Sciatic nerve (tissue), 2 donors: ENCODE results near the gene RNF224. TPM values are rescaled to one million over a fixed set of nuclear protein-coding genes. Genes with fewer than 3 reads are reported as not detected.
A peak's percentile ranks its signal among the peaks of the same experiment; 100 is the strongest.
"Not testable (repeated sequence)": the region's sequence is repeated elsewhere in the genome, so short reads cannot be mapped to it uniquely, and the experiment has no call there.

Source experiments
- ATAC-seq: fragments of 200-7000 bp; cut with Tn5 transposase; one replicate; pipeline ENCODE4 v1.9.1; 2020; ENCODE audit warnings: mild to moderate bottlenecking, moderate library complexity
- DNase-seq: peaks from one replicate; pipeline ENCODE4 v3.0.0-alpha.2; 2020; ENCODE audit warnings: low spot score
- intact Hi-C: fragments of 100-400 bp; cut with DNase I; formaldehyde crosslinking; loops from one replicate; pipeline ENCODE4 v1.14.2; 2022
- total RNA-seq: library from RNA; stranded (reverse); fragmentation: NEBNext Ultra II Directional; extraction: Animal tissue kit (Norgen Biotek cat#: 25700); gene quantifications from one replicate; pipeline ENCODE4 v1.2.1, GENCODE V29; 2021
- donor health status: DM: no; HTN: no; CAD: no.
- donor health status: DM: no; HTN: no; CAD: no.

Gene RNF224
- total RNA-seq, 1 donor from 2014 or later, result not detected

DNA sequence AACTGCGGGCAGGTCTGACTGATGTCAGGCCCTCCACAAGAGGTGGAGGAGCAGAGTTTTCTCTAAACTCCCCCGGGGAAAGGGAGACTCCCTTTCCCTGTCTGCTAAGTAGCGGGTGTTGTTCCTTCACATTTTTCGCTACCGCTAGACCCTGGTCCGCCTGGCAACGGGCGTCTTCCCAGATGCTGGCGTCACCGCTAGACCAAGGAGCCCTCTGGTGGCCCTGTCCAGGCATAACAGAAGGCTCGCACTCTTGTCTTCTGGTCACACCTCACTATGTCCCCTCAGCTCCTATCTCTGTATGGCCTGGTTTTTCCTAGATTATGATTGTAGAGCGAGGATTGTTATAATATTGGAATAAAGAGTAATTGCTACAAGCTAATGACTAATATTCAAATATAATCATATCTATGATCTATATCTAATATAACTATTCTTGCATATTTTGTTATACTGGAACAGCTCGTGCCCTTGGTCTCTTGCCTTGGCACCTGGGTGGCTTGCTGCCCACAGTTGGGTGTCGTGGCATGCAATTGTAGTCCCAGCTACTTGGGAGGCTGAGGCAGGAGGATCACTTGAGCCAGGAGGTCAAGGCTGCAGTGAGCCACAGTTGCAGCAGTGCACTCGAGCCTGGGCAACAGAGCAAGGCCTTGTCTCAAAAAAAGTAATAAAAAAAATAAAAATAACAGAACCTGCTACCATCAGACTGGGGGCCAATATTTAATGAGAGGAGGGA lies 35.0 kb downstream of the RNF224 start:
- intact Hi-C loops, DNase-seq, ATAC-seq: not testable (repeated sequence)

DNA sequence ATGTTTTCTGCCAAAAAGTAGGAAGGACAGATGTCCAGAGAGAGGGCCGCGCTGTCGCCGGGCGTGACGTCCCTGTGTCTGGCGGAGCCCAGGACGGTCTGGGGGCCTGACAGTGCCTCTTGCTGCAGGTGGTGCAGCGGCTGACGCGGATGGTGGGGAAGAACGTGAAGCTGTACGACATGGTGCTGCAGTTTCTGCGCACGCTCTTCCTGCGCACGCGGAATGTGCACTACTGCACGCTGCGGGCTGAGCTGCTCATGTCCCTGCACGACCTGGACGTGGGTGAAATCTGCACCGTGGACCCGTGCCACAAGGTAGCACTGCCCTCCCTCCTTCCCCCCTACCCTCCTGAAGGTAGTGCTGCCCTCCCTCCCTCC lies 35.6 kb downstream of the RNF224 start:
- DNase-seq, result no peak
- intact Hi-C loops, result no loop called here
- no peak for ATAC-seq

DNA sequence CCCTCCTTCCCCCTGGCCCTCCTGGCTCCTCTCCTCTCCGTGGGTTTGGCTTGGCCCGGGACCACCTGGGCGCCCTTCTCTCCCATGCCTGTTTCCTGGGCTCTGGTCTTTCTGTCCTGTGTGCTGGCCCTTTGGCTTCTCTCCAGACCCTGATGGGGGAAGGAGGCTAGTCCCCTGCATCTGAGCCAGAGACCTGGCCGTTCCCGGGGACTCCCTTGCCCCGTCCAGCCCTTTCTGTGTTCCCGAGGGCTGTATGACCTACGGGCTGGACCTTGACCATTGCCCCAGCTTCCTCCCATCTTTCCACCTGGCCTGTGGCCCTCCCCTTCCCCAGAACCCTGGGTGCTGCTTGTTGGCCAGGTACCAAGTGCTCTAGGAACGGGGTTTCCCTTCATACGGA lies 36.2 kb downstream of the RNF224 start:
- no peak for DNase-seq
- intact Hi-C loops, result no loop called here
- no peak for ATAC-seq

DNA sequence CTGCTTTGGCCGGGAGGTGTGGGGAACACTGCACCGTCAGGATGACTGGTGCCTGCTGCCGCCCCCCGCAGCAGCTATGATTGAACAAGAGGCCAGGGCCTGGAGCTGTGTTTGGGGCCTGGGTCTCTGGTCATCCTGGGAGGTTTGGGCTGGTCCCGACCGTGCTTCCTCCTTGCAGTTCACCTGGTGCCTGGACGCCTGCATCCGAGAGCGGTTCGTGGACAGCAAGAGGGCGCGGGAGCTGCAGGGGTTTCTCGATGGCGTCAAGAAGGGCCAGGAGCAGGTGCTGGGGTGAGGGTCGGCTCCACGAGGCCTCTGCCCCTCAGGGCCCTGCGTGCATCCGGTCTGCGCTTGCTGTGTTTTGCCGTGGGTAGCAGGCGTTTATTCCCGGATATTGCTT lies 36.8 kb downstream of the RNF224 start:
- DNase-seq (no peak), ATAC-seq (no peak)
- intact Hi-C loops, result no loop called here

DNA sequence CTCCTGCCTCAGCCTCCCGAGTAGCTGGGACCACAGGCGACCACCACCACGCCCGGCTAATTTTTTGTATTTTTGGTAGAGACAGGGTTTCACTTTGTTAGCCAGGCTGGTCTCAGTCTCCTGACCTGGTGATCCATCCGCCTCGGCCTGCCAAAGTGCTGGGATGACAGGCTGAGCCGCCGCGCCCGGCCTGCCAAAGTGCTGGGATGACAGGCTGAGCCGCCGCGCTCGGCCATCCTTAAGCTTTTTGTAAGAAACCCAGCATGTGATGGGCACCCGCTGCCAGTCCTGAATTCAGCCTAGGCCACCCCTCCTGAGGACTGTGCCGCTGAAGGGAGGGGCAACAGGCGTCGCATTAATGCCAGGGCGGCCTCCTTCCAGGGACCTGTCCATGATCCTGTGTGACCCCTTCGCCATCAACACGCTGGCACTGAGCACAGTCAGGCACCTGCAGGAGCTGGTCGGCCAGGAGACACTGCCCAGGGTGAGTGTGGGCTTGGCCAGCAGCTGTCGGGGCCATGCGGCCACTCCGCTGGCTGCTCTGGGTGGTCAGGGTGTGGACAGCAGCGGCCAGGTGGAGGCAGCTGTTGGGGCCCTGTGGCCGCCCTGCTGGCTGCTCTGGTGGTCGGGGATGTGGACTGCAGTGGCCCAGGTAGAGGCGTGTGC lies 38.3 kb downstream of the RNF224 start:
- no peak for ATAC-seq
- no peak for DNase-seq
- intact Hi-C loops, result no loop called here

DNA sequence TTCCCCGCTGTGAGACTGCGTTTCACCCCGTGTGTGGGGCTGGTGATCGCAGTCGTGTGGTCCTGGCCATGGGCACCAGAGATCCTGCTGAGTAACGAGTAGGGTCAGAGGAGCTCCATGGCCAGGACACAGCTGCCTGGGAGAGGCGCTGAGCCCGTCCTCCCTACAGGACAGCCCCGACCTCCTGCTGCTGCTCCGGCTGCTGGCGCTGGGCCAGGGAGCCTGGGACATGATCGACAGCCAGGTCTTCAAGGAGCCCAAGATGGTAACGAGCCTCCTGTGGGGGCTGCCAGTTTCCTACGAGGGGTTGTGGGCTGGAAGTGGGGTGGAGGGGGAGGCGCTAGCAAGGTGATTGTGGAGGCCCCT lies 38.8 kb downstream of the RNF224 start:
- no peak for DNase-seq
- intact Hi-C loops, result no loop called here
- ATAC-seq, result no peak

DNA sequence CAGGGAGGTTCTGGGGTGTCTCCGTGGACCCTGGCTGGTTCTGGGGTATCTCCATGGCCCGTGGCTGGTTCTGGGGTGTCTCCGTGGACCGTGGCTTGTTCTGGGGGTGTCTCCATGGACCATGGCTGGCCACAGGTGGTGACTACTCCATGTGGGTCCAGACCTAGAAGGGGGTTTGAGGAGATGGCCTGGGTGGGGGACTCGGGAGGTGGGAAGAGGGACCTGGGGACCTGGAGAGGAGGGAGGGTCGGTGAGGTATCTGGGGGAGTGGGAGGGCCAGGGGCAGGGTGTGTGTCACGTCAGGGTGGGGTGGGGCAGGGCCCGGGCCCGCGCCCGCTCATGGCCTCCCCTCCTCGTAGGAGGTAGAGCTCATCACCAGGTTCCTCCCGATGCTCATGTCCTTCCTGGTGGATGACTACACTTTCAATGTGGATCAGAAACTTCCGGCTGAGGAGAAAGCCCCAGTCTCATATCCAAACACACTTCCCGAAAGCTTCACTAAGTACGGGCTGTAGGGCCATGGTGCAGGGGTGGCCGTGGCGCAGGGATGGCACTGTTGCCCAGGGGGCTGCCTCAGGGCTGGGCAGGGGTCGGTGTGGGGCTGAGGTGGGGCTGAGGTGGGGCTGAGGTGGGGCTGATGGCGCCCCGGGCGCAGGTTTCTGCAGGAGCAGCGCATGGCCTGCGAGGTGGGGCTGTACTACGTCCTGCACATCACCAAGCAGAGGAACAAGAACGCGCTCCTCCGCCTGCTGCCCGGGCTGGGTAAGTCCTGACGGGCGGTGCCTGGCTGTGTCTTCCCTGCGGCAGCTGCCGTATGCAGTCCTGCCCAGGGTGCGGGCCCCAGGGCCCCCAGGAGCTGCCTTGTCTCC lies 39.5 kb downstream of the RNF224 start:
- intact Hi-C loops, result no loop called here
- DNase-seq (no peak), ATAC-seq (no peak)

DNA sequence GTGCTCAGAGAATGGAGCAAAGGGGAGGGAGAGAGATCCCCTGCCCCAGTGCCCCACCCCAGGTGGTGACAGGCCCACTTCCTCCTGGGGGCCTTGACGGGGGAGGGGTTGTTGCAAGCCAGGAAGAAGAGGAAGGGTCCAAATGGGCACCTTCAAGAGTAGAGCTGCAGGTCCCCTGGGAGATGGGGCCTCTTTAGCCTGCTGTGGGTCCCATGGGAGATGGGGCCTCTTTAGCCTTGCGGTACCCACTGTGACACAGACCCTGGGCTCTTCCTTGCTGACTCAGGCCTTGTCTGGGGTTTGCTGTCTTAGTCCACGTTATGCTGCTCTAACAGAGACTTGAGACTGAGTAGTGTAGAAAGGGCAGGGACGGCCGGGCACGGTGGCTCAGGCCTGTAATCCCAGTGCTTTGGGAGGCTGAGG lies 40.6 kb downstream of the RNF224 start:
- intact Hi-C loops, result no loop called here
- DNase-seq (no peak), ATAC-seq (no peak)

DNA sequence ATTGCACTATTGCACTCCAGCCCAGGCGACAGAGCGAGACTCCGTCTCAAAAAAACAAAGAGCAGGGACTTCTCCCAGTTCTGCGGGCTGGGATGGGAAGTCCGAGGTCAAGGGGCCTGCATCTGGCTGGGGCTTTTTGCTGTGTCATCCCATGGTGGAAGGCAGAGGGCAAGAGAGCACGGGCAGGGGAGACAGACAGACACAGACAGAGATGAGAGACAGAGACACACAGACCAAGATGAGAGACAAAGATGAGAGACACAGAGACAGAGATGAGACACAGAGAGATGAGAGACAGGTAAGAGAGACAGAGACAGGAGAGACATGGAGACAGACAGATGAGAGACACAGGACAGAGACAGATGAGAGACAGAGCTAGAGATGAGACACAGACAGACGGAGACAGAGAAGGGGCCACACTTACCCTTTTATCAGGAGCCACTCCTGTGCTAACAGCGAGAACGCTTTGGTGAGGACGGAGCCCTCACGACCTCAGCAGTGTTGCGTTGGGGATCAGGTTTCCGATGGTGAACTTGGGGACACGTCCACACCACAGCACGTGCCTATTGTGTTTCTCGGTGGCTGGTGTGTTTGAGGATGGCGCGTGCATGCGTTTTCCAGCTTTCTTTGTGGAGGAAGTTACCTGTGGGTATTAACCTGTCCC lies 41.4 kb downstream of the RNF224 start:
- ATAC-seq, result no peak
- no peak for DNase-seq
- intact Hi-C loops, result no loop called here

DNA sequence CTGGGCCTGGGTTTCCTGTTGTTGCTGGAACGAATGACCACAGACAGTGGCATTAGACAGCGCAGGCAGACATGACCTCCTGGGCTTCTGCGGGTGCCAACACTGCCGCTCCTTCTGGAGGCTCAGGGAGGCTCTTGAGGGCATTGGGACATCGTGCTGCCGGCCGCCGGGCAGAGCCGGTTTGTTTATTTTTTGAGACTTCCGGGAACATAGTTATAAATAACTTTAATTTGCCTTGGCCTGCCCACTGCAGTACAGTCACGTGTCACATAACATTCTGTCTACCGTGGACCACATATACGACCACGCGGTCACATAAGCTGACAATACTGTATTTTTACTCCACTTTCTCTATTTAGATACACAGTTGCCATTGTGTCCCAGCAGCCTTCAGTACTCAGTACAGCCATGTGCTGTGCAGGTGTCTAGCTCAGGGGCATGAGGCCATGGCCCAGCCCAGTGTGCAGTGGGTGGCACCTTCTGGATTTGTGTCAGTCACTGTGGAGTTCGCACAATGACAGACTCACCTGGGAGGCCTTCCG lies 42.0 kb downstream of the RNF224 start:
- DNase-seq, result no peak
- ATAC-seq, result peak; percentile 45
- intact Hi-C loops, result no loop called here

DNA sequence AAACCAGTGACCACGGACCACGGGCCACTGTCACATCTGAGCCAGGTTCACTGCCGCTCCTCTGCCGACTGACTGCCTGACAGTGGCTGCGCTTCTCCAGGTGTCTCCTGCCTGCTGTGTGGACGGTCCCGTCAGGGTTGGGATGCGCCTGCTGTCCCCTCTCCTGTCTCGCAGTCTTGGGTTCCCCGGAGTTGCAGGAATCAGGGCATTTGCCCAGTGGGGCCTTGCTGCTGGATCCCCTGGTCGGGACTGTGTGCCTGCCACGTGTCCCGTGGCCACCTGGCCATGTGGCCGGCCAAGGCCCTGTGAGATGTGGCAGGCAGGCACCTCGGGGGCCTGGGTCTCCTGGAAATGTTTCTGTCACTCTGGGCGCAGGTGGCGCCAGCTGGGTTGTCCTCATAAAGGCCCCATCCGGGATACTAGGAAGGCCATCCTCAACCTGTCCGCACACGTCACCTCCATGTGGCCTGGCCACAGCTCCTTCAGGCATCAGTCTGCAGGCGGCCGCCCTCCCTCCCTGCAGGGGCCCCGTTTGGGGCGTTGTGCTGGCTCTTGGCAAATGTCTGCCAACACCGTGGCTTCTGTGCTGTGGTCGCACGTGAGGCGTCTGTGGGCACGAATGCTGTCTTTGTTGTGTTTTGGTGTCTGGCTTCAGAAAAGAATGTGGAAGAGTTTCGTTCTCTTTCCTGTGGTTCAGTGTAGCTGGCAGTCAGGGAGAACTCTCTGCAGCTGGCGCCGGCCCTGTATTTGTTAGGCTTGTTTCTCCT lies 43.8 kb downstream of the RNF224 start:
- intact Hi-C loops, result no loop called here
- no peak for ATAC-seq
- no peak for DNase-seq

DNA sequence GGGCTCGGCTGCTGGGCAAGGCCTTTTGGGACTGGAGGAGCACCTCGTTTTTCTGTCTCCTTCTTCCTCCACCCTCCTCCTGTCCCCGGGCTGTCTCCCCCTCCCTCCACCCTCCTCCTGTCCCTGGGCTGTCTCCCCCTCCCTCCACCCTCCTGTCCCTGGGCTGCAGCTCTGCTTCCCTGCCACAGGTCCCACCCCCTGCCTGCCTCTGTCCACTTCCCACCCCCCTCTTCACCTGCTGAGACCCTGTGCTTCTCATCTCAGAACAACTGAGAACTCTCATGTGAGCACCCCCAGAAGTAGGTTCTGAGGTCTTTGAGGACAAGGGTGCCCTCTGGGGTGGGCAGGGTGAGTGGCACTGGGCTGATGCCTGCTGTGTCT lies 44.4 kb downstream of the RNF224 start:
- DNase-seq (no peak), ATAC-seq (no peak)
- intact Hi-C loops, result no loop called here

DNA sequence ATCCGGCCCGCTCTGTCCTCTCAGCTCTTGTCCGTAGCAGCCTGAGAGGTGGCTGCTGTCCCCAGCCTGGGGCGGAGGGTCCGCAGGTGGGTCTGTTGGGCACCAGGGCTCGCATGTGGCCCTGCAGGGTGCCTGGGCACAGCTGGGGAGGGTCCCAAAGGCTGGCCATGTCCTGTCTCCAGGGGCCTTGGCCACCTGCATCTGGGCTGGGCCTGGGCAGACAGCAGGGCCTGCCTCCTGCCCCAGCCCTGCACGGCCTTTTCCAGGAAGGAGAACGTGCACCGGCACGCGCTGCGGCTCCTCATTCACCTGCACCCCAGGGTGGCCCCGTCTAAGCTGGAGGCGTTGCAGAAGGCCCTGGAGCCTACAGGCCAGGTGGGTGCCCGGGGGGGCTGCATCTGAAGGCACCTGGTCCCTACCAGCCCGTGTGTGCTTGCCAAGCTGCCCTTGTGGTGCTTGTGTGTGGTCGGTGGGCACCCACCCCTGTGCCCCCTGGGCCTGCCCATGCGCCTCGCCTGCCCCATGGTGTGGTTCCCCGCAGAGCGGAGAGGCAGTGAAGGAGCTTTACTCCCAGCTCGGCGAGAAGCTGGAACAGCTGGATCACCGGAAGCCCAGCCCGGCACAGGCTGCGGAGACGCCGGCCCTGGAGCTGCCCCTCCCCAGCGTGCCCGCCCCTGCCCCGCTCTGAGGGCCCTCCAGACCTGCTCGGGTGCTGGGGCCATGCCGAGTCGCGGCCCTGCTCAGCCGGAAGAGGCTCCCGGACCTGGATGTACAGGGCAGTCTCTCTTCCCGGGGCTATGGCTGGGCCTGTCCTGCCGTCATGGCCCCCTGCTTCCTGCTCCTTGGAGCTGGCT lies 45.2 kb downstream of the RNF224 start:
- intact Hi-C loops, result no loop called here
- ATAC-seq (no peak), DNase-seq (no peak)

DNA sequence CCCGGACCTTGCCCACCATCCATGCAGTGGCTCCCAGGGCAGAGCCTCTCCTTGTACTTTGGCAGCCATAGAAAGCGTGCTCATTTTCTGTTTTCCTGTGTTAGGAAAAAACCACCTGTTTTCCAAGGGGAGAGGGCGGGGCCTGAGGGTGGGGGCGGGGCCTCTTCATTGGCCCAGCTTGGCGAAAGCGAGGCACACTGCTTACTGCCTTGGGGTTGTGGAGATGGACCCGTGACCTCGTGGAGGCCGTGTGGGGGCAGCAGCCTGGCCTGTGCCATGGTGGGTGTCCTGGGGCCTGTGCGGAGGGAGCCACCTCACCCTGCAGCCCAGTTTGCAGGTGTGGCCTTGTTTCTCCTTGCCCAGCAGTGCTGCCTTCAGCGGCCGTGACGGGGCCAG lies 45.8 kb downstream of the RNF224 start:
- DNase-seq (no peak), ATAC-seq (no peak)
- intact Hi-C loops, result no loop called here

DNA sequence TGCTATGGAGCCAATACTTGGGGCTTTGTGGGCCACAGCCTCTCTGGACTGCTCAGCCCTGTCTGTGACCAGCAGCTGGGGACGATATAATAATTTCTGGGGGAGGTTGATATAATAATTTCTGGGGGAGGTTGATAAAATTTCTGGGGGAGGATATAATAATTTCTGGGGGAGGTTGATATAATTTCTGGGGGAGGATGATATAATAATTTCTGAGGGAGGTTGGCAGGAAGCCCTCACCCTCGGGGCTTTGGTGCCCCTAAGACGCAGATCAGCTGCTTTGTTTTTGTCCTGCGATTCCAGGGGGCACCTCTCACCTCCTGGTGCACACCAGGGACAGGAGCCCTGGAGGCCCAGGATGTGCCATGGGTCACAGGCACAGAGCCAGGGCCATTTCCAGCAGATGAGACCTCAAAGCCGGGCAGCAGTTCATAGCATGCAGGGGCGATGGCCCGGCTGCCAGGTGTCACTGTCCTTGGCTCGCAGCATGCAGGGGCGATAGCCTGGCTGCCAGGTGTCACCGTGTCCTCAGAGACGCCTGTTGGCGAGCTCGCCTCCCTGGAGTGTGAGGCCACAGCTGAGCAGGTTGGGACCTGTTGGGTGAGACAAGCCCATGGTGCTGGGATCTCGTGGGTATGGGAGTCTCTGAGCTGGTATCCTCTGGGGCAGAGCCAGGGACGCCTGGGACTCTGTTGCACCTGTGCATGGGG lies 46.5 kb downstream of the RNF224 start:
- intact Hi-C loops, result no loop called here
- ATAC-seq (no peak), DNase-seq (no peak)

DNA sequence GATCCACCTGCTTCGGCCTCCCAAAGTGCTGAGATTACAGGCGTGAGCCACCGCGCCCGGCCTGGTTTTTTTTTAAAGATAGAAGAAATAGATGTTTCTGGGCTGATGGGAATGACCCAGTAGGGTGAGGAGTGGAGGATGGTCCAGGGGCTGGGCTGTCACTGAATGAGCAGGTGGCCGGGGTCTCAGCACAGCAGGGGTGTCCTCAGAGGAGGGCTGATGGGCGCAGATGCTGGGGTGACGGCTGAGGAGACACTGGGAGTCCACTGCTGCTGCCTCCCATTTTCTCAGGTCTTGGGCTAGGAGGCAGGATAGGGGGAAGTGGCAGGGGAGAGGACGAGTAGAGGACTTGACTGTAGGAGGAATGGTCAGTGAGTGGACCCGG lies 47.9 kb downstream of the RNF224 start:
- DNase-seq (no peak), ATAC-seq (no peak)
- intact Hi-C loops, result no loop called here
